Mucosa of gallbladder (tissue), 1 donor: ENCODE results near the gene TRRAP. TPM values are rescaled to one million over a fixed set of nuclear protein-coding genes. Genes with fewer than 3 reads are reported as not detected.

ENCODE experiments used
- DNase-seq: peaks from one replicate; pipeline ENCODE4 v3.0.0-alpha.2; 2020; ENCODE audit warnings: low spot score
- total RNA-seq: library from RNA; stranded (reverse); gene quantifications from one replicate; pipeline ENCODE4 v1.2.1, GENCODE V29; 2021
- donor health status: DM: no; HTN: no; CAD: no.

The TRRAP gene
- total RNA-seq, 1 donor from 2014 or later = 41.1 TPM

GRCh38 chr7:99005776-99006175 lies 127.4 kb downstream of the TRRAP start:
- DNase-seq = no peak

- no peak for DNase-seq
Observed at GRCh38 chr7:99006739-99007424, 128.6 kb downstream of the TRRAP start.

GRCh38 chr7:99008181-99008631 lies 129.9 kb downstream of the TRRAP start:
- DNase-seq = no peak

DNA sequence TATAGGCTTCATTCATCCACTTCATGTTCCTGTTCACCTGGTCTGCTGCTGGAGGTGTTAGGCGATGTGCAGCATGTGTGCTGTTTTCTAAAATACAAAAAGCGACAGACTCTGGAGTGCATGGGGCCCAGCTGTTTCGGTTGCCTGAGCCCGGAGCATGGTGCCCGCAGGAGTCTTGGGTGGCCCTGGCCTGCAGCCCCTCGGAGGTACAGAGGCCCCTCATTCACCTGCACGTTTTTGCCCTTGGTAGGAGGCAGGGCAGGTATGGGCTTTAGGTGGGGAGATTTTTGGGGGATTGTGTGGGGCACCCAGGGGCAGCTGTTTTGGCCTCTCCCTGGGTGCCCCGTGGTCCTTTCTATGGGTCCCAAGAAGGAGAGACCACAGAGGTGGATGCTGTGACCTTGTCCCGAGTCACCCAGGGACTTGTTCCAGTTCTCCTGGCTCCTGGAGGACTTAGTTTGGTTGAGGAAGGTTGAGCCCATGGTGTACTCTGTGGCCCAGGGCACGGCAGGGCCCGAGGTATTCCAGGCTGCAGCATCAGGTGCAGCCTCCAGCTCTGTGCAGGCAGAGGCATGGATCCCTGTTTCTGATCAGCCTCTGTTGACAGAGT lies 130.7 kb downstream of the TRRAP start:
- DNase-seq = no peak

DNA sequence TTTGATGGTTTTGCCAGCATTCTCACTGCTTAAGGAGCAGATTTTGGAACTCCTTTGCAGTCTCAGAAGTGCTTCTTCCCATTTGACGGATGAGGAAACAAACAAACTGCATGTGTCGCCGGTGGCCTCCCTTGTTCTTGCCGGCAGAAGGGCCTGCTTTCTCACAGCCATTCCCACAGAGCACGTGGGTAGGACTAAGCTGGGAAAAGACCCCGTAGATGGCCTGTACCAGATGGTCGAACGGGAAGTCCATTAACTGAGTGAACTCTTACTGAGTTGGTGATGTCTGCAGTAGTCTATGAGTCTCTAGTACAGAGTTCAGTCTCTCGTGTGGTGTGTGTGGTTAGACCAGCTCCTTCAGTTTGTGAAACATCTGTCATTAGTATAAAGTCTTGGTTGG lies 131.9 kb downstream of the TRRAP start:
- no peak for DNase-seq

DNA sequence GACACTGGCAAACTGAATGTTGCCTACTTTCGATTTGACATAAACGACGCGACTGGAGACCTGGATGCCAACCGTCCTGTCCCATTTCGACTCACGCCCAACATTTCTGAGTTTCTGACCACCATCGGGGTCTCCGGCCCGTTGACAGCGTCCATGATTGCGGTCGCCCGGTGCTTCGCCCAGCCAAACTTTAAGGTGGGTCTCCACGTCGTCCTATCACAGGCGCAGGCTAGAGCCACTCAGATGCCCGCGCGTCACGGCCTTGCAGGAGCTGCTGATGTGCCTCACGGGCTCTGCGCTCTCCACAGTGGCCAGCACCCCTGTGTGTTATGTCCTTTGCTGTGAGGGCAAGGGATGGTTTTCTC lies 133.0 kb downstream of the TRRAP start:
- DNase-seq = no peak

- no peak for DNase-seq
Observed at GRCh38 chr7:99011706-99012404, 133.5 kb downstream of the TRRAP start.

GRCh38 chr7:99012722-99013121 lies 134.4 kb downstream of the TRRAP start:
- DNase-seq = no peak

DNA sequence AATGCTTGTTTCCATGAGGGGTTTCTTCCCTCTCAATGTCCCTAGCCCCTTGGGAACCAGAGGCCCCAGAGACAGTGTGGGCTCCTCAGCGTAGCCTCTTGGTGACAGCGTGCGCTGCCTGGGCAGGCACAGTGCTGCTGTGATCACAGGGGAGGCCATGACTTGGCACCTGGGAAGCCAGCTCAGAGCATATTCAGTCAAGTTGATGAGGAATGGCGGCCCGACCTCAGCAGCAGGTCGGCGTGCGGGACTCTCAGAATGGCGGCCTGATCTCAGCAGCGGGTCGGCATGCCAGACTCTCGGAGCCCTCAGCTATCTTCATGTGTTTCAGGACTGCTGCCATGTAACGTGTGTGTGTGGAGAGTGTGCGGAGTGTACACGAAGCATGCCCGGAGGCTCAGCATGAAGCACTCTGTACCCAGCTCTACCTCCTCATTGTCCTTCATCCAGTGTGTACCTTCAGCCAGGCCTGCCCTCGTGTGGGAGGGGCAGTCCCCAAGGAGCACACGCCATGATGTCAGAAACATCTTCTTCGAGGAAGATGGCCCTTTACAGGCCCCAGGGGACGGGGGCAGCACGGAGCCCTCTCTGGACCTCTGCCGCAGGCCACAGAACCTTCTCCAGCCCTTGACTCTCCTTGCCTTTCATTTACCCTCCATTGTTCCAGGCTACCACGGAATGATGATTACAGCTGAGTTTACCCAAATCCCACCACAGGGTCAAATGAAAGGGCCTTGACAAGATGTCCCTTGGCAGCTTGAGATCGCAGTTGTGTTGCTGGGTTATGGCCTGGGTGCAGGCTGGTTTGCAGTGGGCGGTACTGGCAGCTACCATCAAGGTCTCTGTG lies 135.2 kb downstream of the TRRAP start:
- DNase-seq = no peak

GRCh38 chr7:99014113-99014985 lies 136.0 kb downstream of the TRRAP start:
- no peak for DNase-seq

- no peak for DNase-seq
Observed at GRCh38 chr7:99016196-99016595, 137.9 kb downstream of the TRRAP start.

GRCh38 chr7:99019523-99020412 lies 141.4 kb downstream of the TRRAP start:
- no peak for DNase-seq

DNA sequence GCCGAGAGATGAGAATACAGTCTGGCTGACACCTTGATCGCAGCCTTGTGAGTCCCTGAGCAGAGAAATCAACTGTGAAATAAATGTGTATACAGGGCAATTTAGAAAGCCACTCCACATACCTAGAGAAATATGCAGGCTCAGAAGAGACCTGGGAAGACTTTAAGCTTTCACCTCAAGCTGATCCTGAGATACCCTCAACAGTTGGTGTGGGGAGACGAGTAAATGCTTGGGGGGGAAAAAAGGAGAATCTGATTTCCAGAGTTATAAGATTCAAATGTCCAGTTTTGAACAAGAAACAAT lies 142.0 kb downstream of the TRRAP start:
- DNase-seq = no peak

GRCh38 chr7:99021941-99022560 lies 143.7 kb downstream of the TRRAP start:
- DNase-seq = peak; percentile 37

GRCh38 chr7:99024066-99024465 lies 145.7 kb downstream of the TRRAP start:
- no peak for DNase-seq

- DNase-seq = no peak
Observed at GRCh38 chr7:99027241-99027640, 148.9 kb downstream of the TRRAP start.

GRCh38 chr7:99027841-99028240 lies 149.5 kb downstream of the TRRAP start:
- no peak for DNase-seq

GRCh38 chr7:99028261-99028973 lies 150.1 kb downstream of the TRRAP start:
- DNase-seq = no peak
